Measurements from ENCODE around the gene STT3A. TPM values are rescaled to one million over a fixed set of nuclear protein-coding genes. Genes with fewer than 3 reads are reported as not detected.
"Not testable (repeated sequence)": the region's sequence is repeated elsewhere in the genome, so short reads cannot be mapped to it uniquely, and the experiment has no call there.

The STT3A gene
- total RNA-seq, 2 experiments from 2014 or later = 123 TPM

DNA sequence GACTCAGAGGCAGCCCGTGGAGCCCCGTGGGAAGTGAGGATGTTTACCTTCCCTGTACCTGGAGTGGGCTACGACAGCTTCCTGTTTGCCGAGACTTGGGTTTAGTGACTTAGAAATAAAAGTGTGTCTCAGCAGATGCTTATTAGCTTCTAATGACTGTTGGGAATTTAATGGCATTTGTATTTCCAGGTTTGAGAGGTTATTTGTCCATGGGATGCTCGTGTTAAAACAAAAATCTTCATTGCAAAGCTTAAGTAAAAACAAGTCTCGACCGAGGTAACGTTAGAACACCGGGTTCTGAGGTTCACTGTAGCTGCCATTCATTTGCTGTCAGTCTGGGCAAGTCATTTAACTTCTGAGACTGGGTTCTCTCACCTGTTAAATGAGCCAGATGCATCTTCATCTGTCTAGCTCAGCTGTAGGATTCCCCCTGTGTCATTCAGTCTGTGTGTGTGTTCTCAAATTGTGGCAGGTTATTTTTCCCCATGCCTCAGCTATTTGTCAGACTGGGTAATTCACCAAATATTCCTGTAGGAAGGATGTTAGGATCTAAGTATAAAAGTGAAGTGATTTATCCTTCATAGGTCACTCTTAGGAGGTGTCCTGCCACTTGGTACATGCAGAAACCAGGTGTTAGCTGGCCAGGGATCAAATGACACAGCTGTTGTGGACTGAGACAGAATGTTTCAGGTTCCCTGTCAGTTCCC lies 22.6 kb upstream of the STT3A start:
- CTCF ChIA-PET = interaction anchor here (1.0 to 3.3 kb wide), 16 partner anchors 9 to 317 kb away, joined by 3 to 30 read pairs (median 4); partner anchors contain the start of genes CHEK1 and STT3A
- no peaks in the 10 kb centered on the region for H3K27me3 Mint-ChIP-seq
- H3K27ac Mint-ChIP-seq = peak overlapping the region; percentile 79
- H3K36me3 Mint-ChIP-seq (ENCODE audit: low read depth) = peaks cover 30% of the 10 kb centered on the region
- no peaks in the 10 kb centered on the region for H3K9me3 Mint-ChIP-seq
- POLR2A ChIA-PET = interaction anchor here (0.8 to 4.2 kb wide), 22 partner anchors 9 to 947 kb away, joined by 3 to 89 read pairs (median 4); partner anchors contain the start of genes CHEK1, FEZ1, HYLS1 and PUS3
- peak overlapping the region; percentile 95 for H3K4me3 Mint-ChIP-seq
- DNase-seq = no peak
- H3K4me1 Mint-ChIP-seq = peaks cover 27% of the 10 kb centered on the region

DNA sequence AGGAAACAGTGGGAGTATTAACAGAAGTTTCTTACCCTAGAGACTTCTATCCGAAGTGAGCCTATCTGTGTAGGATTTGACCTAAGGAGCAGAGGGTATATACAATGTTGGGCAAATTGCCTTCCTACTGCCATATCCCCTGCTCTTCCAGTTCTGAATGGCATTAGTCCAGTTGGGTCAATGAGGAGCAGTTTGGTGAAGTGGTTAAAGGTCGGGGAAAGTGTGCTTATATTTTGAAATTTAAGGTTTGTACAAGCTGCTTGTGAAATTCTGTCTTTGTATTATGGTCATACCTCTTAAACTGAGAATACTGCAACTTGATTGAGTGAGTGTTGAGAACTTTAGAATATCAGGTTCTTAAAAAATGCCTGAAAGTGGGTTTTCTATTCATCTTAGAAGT lies 21.7 kb upstream of the STT3A start:
- POLR2A ChIA-PET = interaction anchor here (1.2 to 4.2 kb wide), 7 partner anchors 11 to 316 kb away, joined by 4 to 89 read pairs (median 21); partner anchors contain the start of genes CHEK1, HYLS1 and STT3A
- Mint-ChIP-seq H3K36me3 (ENCODE audit: low read depth) (peaks cover 37% of the 10 kb centered on the region), H3K9me3 (no peaks in the 10 kb centered on the region), H3K27ac (peak overlapping the region; percentile 47), H3K4me1 (peaks cover 27% of the 10 kb centered on the region), H3K27me3 (no peaks in the 10 kb centered on the region), H3K4me3 (peak overlapping the region; percentile 95)
- no peak for DNase-seq
- CTCF ChIA-PET = interaction anchor here (1.0 to 2.3 kb wide), 2 partner anchors 55 to 78 kb away, joined by 3 to 5 read pairs; no protein-coding TSS in a partner anchor

DNA sequence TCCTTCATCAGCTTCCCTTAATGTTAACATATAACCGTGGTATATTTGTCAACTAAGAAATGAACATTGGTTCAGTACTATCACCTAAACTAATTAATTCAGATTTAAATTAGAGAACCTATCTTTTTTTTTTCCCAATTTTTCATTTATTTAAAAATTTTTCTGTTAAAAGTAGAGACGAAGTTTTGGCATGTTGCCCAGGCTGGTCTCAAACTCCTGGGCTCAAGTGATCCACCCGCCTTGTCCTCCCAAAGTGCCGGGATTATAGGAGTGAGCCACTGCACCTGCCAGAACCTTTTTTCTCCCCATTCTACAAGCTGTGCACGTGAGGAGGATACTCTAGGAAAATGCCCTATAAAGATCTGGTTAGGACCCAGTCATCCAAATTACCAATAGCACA lies 19.7 kb upstream of the STT3A start:
- POLR2A ChIA-PET = interaction anchor here (0.6 kb wide), 1 partner anchor 740 kb away, joined by 4 read pairs; no protein-coding TSS in a partner anchor
- H3K36me3 Mint-ChIP-seq (ENCODE audit: low read depth) = peaks cover 51% of the 10 kb centered on the region
- H3K27ac Mint-ChIP-seq = no peak overlapping the region
- H3K4me3 Mint-ChIP-seq = no peak overlapping the region
- no peak for DNase-seq
- CTCF ChIA-PET = interaction anchor here (0.7 to 0.9 kb wide), 2 partner anchors 16 to 733 kb away, joined by 4 read pairs; no protein-coding TSS in a partner anchor
- no peaks in the 10 kb centered on the region for H3K9me3 Mint-ChIP-seq
- peaks cover 34% of the 10 kb centered on the region for H3K4me1 Mint-ChIP-seq
- no peaks in the 10 kb centered on the region for H3K27me3 Mint-ChIP-seq

DNA sequence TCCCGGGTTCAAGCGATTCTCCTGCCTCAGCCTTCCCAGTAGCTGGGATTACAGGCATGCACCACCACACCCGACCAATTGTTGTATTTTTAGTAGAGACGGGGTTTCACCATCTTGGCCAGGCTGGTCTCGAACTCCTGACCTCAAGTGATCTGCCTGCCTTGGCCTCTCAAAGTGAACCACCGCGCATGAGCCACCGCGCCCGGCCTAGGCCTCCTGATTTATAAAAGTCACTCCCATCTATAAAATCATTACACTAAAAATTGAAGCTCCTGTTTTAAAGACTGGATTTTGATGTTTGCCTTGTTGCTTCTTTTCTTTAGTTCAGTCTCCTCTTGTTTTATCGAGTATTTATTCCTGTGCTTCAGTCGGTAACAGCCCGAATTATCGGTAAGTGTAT lies 15.5 kb upstream of the STT3A start:
- H3K27ac Mint-ChIP-seq, H3K27me3 Mint-ChIP-seq, CTCF ChIA-PET, H3K4me3 Mint-ChIP-seq, DNase-seq, H3K9me3 Mint-ChIP-seq: not testable (repeated sequence)
- peaks cover 20% of the 10 kb centered on the region for H3K4me1 Mint-ChIP-seq
- peaks cover 63% of the 10 kb centered on the region for H3K36me3 Mint-ChIP-seq (ENCODE audit: low read depth)
- POLR2A ChIA-PET = interaction anchor here (1.1 to 6.8 kb wide), 2 partner anchors 14 to 49 kb away, joined by 3 to 40 read pairs; partner anchors contain the start of gene STT3A

DNA sequence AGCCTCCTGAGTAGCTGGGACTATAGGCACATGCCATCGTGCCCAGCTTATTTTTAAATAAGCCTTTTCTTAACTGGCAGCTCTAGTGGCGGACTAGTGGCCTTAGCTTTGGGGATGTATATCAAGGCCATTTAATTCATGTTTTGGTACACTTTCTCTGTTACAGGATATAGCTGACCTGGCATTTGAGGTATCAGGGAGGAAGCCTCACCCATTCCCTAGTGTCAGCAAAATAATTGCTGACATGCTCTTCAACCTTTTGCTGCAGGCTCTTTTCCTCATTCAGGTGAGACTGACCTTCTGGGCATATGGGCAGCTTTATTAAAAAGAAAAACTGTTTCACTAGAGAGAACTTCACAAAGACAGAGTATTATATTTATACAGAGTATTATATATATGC lies 13.9 kb upstream of the STT3A start:
- POLR2A ChIA-PET = interaction anchor here (2.2 to 6.8 kb wide), 2 partner anchors 9 to 13 kb away, joined by 11 to 40 read pairs; partner anchors contain the start of genes EI24 and STT3A

DNA sequence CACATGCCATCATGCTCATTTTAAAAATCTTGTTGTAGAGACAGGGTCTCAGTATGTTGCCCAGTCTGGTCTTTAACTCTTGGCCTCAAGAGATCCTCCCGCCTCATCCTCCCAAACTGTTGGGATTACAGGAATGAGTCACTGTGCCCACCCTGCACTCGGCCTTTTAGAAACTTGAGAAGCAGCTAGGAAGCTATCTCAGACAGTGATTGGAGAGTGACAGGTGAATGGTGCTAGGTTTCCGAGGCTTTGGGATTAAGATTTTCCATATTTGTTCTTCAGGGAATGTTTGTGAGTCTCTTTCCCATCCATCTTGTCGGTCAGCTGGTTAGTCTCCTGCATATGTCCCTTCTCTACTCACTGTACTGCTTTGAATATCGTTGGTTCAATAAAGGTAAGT lies 12.8 kb upstream of the STT3A start:
- POLR2A ChIA-PET = interaction anchor here (2.2 to 6.8 kb wide), 2 partner anchors 10 to 12 kb away, joined by 11 to 40 read pairs; partner anchors contain the start of genes EI24 and STT3A
- Mint-ChIP-seq H3K9me3 (no peaks in the 10 kb centered on the region), H3K27me3 (no peaks in the 10 kb centered on the region), H3K36me3 (ENCODE audit: low read depth) (peaks cover 69% of the 10 kb centered on the region), H3K27ac (no peak overlapping the region), H3K4me1 (peaks cover 20% of the 10 kb centered on the region), H3K4me3 (no peak overlapping the region)
- CTCF ChIA-PET = no interaction called here
- DNase-seq = no peak

More for the DNA sequence above, 13.9 kb upstream of the STT3A start:
- Mint-ChIP-seq H3K9me3 (no peaks in the 10 kb centered on the region), H3K27ac (no peak overlapping the region), H3K4me1 (peaks cover 15% of the 10 kb centered on the region), H3K4me3 (no peak overlapping the region), H3K36me3 (ENCODE audit: low read depth) (peaks cover 68% of the 10 kb centered on the region), H3K27me3 (no peaks in the 10 kb centered on the region)
- DNase-seq = no peak
- CTCF ChIA-PET = interaction anchor here (0.8 kb wide), 1 partner anchor 9 kb away, joined by 4 read pairs; the partner anchor contains the start of gene EI24

DNA sequence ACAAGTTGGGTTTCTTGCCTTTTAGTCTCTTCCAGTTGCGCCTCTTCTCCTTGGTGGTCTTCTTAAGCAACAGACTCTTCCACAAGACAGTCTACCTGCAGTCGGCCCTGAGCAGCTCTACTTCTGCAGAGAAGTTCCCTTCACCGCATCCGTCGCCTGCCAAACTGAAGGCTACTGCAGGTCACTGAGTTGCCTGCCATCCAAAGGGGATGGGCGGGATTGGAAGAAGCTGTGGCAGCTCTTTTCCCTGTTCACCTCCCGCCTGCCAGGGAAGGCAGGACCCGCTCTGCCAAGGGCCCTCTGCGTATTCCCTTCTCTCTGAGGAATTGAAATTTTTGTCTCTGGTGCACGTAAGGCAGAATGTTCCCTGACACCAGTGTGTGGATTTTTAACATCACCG lies 9.2 kb upstream of the STT3A start:
- no peak overlapping the region for H3K27ac Mint-ChIP-seq
- H3K4me3 Mint-ChIP-seq = no peak overlapping the region
- H3K9me3 Mint-ChIP-seq = no peaks in the 10 kb centered on the region
- ChIA-PET CTCF (interaction anchor here (1.4 to 1.7 kb wide), 2 partner anchors 14 to 43 kb away, joined by 3 to 6 read pairs; partner anchors contain the start of gene EI24), POLR2A (interaction anchor here (1.0 to 6.8 kb wide), 3 partner anchors 8 to 304 kb away, joined by 4 to 40 read pairs (median 21); partner anchors contain the start of genes EI24, HYLS1 and STT3A)
- H3K36me3 Mint-ChIP-seq (ENCODE audit: low read depth) = peaks cover 45% of the 10 kb centered on the region
- H3K4me1 Mint-ChIP-seq = peaks cover 25% of the 10 kb centered on the region
- no peaks in the 10 kb centered on the region for H3K27me3 Mint-ChIP-seq
- DNase-seq = no peak

DNA sequence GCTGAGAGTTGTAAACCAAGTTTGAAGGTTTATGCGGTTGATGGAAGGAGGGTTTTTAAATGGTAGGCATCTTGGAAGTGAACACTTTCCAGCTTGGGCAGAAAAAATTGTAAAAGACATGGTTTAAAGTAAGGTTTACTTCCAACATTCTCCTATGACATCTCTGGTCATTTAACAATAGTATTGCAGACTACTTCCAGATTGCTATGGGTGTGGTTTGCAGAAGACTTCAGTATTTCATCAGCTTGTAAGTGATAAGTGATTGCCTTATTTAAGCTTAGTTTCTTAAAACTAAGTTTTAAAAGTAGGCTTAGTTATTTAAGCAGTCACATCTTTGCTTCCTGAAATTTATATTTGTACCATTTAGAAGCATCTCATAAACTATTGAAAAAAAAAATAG lies 7.2 kb upstream of the STT3A start:
- DNase-seq = no peak
- H3K27ac Mint-ChIP-seq = no peak overlapping the region
- H3K4me3 Mint-ChIP-seq = no peak overlapping the region
- ChIA-PET POLR2A (interaction anchor here (1.0 to 1.5 kb wide), 2 partner anchors 11 to 15 kb away, joined by 3 to 7 read pairs; partner anchors contain the start of gene EI24), CTCF (interaction anchor here (0.6 to 0.7 kb wide), 2 partner anchors 8 to 149 kb away, joined by 3 to 5 read pairs; no protein-coding TSS in a partner anchor)
- H3K4me1 Mint-ChIP-seq = peaks cover 27% of the 10 kb centered on the region
- H3K27me3 Mint-ChIP-seq = no peaks in the 10 kb centered on the region
- no peaks in the 10 kb centered on the region for H3K9me3 Mint-ChIP-seq
- peaks cover 33% of the 10 kb centered on the region for H3K36me3 Mint-ChIP-seq (ENCODE audit: low read depth)

DNA sequence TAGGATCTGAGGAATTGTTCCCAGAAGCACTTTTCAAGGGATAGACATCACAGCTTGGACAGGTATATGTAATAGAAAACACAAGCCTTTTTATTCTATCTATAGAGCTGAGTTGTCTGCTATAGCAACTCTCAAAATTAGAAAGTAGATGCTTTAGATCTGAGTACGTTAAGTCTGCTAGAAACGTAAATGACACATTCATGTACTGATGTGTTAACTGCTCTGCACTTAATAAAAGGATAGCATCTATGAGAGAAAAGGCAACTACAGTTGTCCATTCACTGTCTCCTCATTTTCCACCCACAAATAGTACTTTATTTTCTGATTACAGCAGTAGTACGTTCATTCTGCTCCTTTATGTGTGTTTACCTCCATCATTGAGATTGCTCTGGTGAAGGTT lies 6.0 kb upstream of the STT3A start:
- Mint-ChIP-seq H3K36me3 (ENCODE audit: low read depth) (peaks cover 27% of the 10 kb centered on the region), H3K4me1 (peaks cover 29% of the 10 kb centered on the region), H3K27me3 (no peaks in the 10 kb centered on the region), H3K4me3 (no peak overlapping the region), H3K27ac (no peak overlapping the region), H3K9me3 (no peaks in the 10 kb centered on the region)
- ChIA-PET POLR2A (interaction anchor here (1.5 kb wide), 1 partner anchor 16 kb away, joined by 7 read pairs; the partner anchor contains the start of gene EI24), CTCF (interaction anchor here (1.0 kb wide), 1 partner anchor 17 kb away, joined by 3 read pairs; the partner anchor contains the start of gene EI24)
- no peak for DNase-seq

DNA sequence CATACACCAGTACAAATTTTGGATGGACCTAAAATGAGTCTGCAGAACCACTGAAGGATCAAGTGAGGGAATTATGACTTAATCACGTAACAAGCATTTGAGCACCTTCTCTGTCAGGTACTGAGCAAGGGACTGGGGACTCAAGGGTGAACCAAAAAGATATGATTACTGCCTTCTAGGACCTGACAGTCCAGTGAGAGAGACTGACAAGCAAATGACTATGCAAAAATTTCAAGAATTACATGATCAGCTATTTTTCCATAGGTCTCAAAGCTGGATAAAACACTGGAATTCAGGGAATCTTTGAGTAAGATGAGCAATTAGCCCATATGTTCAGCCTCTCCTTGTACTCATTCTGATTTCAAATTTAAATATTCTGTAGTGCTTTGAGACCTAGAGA lies 5.2 kb upstream of the STT3A start:
- H3K4me1 Mint-ChIP-seq = peaks cover 34% of the 10 kb centered on the region
- ChIA-PET CTCF (no interaction called here), POLR2A (interaction anchor here (0.6 to 0.7 kb wide), 2 partner anchors 17 to 299 kb away, joined by 3 read pairs; no protein-coding TSS in a partner anchor)
- H3K27me3 Mint-ChIP-seq = no peaks in the 10 kb centered on the region
- H3K9me3 Mint-ChIP-seq = no peaks in the 10 kb centered on the region
- no peak for DNase-seq
- H3K27ac Mint-ChIP-seq = no peak overlapping the region
- H3K36me3 Mint-ChIP-seq (ENCODE audit: low read depth) = peaks cover 28% of the 10 kb centered on the region
- no peak overlapping the region for H3K4me3 Mint-ChIP-seq

DNA sequence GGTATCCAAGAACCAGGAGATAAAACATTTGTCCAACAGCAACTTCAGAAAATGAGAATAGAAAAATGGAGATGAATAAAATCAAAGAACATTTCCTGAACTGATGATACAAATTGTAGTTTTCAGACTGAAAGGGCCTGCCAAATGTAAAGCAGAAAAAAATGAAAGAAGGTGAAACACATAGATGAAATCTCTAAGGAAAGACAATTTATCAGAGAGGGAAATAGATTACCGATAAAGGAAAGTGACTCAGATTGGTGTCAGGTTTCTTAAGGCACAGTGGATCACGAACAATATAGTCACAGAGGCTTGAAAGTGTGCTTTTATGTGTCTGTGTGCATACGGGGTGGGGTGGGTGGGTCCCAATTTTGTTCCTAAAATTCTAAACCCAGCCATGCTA lies 4.1 kb upstream of the STT3A start:
- Mint-ChIP-seq H3K9me3 (no peaks in the 10 kb centered on the region), H3K27me3 (no peaks in the 10 kb centered on the region), H3K4me1 (peaks cover 39% of the 10 kb centered on the region), H3K36me3 (ENCODE audit: low read depth) (peaks cover 27% of the 10 kb centered on the region), H3K27ac (no peak overlapping the region), H3K4me3 (no peak overlapping the region)
- no peak for DNase-seq
- ChIA-PET CTCF (interaction anchor here (1.2 kb wide), 1 partner anchor 16 kb away, joined by 4 read pairs; no protein-coding TSS in a partner anchor), POLR2A (interaction anchor here (1.5 kb wide), 1 partner anchor 299 kb away, joined by 5 read pairs; the partner anchor contains the start of gene HYLS1)

DNA sequence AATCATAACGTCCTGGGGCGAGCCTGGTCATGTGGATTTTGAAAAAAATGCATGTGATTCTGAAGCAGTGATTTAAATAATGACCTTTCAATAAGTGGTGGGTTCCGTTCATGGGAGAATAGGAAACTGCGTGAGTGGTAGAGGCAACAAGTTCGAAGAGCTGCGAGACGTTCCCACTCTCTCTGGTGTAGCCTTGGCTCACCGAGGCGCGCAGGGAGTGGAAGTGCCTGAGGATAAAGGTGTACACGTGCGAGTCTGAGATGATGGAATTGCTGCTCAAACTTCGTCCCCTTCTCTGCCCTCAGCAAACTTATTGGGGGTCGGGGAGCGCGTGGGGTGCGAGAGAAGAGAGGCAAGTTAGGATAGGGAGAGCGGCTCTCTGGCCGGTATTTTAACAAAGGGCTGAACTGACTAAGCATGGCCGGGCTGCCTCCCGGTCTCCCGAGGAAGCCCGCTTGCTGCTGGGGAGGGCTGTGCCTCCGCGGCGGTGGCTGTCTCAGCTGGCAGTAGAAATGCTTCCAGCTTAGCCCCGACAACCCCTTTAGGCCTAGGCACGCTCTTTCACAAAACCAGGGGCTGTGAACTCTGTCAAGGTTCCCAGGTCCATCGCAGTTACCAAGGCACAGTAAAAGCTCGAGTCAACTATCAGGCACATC lies 875 bp upstream of the STT3A start:
- H3K4me1 Mint-ChIP-seq = peaks cover 57% of the 10 kb centered on the region
- H3K9me3 Mint-ChIP-seq = no peaks in the 10 kb centered on the region
- peak overlapping the region; percentile 96 for H3K4me3 Mint-ChIP-seq
- peaks cover 24% of the 10 kb centered on the region for H3K36me3 Mint-ChIP-seq (ENCODE audit: low read depth)
- peak overlapping the region; percentile 91 for H3K27ac Mint-ChIP-seq
- POLR2A ChIA-PET = interaction anchor here (0.6 to 5.5 kb wide), 15 partner anchors 9 to 677 kb away, joined by 3 to 97 read pairs (median 7); partner anchors contain the start of genes CCDC15, CHEK1, EI24 and FOXRED1
- H3K27me3 Mint-ChIP-seq = no peaks in the 10 kb centered on the region
- peak; percentile 45 for DNase-seq
- CTCF ChIA-PET = interaction anchor here (1.0 to 3.5 kb wide), 7 partner anchors 23 to 296 kb away, joined by 3 to 30 read pairs (median 6); partner anchors contain the start of genes CHEK1, EI24 and HYLS1
